CD4-positive, alpha-beta T cell treated with Interleukin-15 for 4 hours (primary cell): ENCODE results near the gene CBARP.
A peak's percentile ranks its signal among the peaks of the same experiment; 100 is the strongest.
"Not testable (repeated sequence)": the region's sequence is repeated elsewhere in the genome, so short reads cannot be mapped to it uniquely, and the experiment has no call there.

Experiments
- DNase-seq: peaks from one replicate; pipeline ENCODE4 v3.0.0-alpha.2; 2020; ENCODE audit warnings: low spot score

CBARP gene

DNA sequence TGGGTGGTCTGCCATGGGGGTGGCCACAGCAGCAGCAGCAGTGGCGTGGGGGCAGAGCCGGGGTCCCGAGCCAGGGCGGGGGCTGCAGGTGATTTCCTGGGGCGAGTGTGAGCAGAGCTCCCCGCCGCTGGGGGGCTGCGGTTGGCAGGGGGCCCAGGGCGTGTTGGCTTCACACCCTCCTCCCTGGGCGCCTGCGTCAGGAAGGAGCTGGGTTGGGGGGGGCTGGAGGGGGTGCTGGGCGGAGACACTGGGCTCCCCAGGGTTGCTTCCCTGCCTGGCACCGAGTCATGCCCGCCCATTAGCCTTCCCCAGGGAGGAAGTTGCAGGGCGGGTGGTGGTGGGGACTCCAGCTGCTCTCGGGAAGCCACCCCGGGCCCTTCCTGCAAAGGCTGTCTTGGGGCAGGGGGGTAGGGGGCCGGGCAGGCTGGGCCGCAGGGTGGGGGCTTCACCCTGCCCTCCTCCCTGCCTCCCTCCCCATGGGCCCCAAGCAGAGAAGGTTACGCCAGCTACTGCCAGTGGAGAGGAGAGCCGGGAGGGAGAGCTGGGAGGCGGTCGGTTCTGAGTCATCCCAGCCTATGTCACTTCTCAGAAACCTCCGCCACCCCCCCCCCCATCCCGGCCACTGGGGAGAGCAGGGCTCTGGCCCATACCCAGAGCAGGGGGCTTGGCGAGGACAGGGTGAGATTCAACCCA is 15.2 kb upstream of the CBARP start:
- peak; percentile 82 for DNase-seq

DNA sequence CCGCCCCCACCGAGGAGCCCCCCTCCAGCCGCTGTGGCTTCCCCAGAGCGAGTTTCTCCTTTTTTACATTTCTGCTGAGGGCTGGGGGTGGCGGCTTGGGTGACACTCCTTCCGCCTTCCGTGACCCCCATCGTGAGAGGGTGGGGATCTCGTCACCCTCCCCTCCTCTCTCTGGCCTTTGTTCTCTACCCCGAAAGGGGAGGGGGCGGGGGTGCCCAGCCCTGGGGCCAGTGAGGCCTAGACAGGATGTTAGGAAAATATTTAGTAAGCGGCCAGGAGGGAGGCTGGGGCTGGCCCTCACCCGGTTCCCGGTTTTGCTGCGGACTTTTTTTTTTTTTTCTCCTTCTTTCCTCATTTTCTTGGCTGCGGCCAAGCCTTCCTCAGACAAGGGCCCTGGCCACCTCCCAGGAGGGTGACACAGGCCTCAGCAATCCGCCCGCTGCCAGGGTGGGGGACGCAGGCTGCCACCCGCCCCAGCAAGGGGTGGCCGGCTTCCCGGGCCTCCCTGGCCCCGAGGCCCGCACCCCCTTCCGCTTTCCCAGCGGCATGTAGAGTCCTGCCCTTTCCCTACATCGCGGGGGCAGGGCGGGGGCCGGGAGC is 14.5 kb upstream of the CBARP start:
- peak; percentile 83 for DNase-seq

DNA sequence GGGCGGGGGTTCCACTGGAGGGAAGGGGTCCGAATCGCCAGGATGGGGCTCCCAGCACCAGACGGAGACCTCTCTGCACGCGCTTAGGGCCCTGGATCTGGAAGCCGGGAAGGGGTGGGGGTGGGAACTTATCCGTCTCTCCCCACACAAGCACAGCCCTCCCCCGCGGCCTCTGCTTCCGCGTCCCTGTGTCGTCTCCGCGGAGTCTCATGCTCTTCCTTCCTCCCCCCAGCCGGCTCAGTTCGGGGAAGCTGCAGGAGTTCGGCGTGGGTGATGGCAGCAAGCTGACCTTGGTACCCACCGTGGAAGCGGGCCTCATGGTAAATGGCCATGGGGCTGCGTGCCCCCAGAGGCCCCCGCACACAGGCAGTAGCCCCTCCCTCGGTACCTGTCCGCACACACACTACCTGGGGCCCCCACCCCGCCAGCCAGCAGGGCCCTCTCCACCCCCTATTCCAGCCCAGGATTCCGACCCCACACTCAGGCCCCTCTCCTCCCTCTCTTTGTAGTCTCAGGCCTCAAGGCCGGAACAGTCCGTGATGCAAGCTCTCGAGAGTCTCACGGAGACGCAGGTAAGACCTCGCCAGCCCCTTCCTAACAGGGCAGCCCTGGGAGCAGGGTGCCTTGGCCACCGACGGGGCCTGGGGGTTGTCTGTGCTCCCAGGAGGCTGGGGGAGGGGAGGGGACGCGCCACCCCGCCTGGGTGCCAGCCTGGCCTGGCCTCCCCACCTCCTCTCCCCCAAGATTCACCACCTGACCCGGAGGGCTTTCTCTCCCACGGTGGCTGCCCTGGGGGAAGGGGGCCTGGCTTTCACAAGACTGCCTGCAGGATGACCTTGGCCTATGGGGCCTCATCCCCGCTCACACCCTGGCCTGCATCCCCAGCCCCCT is 13.8 kb upstream of the CBARP start:
- peak; percentile 60 for DNase-seq

DNA sequence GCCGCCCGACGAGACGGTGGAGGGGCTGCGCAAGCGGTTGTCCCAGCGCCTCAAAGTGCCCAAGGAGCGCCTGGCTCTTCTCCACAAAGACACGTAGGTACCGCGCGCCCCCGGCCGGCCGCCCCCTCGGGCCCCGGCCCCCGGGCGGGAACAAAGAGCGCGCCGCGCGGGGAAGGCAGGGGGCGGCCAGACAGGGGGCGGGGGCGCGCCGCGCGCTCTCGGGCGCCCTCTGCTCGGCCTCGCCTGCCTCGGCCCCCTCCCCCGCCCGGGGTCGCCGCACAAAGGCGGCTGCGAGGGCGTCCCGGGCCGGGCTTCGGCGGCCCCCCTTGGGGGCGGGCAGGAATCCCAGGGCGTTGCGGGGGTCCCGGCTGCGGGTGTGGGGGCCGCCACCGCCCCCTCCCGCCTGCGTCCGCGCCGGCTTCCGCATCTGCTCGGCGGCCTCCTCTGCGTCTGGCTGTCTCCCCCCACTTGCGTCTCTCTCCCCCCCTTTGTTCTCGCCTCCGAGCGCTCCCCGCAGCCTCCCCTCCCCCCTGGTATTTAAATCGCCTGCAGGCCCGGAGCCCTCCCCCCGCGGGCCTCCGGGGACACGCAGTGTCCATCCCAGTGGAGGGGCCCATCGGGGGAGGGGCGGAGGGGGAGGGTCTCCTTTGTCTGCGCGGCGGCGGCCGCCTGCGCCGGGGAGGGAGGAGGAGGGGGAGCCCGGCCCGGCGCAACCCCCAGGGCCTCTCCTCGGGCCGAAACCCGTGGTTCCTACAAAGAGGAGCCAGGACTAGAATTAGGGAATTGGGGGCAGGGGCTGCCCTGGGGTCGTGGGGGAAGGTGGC is 12.8 kb upstream of the CBARP start:
- DNase-seq, result peak; percentile 52

DNA sequence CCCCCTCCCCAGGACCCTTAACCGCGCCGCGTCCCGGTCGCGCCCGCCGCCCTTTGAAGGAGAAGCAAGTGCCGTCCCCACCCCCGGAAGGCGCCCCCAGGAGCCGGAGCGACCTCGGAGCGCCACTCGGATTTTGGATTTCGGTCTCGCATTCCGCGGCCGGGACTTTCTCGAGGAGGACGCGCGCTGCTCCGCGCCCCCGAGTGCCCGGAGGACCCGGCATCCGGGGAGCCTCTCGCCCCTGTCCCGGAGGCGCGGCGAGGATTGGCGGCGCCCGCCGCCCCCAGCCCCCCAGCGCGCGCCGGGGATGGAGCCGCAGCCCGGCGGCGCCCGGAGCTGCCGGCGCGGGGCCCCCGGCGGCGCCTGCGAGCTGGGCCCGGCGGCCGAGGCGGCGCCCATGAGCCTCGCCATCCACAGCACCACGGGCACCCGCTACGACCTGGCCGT is 12.2 kb upstream of the CBARP start:
- no peak for DNase-seq

DNA sequence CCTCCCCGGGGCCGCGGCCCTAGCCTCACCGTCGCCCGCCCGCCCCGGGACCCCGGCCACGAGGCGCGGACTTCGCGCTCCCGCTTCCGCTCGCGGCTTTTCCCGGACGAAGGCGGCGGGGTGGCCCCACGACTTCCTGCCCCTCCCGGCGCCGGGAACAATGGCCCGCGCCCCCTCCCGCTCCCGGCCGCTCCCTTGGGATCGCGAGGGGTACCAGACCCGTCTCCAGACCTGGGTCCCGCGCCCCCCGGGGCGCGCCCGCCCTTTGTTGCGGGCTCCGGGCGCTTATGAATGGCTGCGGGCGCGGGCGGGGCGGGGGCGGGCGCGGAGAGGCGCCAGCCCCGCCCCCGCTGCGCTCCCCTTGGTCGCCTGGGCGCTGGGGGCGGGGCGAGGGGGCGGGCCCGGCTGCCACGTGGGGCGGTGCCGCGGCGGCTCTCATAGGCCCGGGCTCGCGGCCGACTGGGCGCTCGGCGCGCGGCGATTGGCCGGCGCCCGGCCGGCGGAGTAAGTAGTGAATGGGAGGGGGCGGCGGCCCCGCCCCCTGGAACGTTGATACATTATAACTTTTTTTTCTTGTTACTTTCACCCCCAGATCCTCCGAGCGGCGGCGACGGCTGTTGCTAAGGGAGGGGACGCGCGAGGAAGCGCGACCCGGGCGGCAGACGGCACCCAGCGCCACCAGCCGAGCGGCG is 11.6 kb upstream of the CBARP start:
- DNase-seq, result peak; percentile 93

GRCh38 chr19:1248786-1249297 is 11.0 kb upstream of the CBARP start:
- DNase-seq, result peak; percentile 86

- peak; percentile 69 for DNase-seq
These were observed 10.5 kb upstream of the CBARP start, which contains the start of gene MIDN for GRCh38 chr19:1248139-1248785. Gene MIDN, plus strand, starts transcription at chr19:1248583. Its CDS starts 1,714 bp downstream, at chr19:1250297.

DNA sequence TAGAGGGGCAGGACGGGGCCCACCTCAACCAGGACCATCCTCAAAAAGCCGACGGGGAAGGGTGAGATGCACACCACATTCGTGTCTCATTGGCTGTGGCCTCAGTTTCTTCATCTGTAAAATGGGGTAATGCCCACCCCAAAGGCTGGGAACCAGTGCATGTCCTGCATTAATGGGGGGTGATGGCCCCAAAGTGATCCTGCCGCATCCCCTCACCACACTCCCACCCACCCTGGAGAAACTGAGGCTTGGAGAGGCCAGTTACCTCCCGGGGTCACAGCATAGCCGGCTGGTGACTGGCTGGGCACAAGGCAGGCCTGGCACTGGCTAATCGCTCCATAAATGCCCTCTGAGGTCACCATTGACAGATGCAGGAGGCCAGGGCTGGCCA is 9.9 kb upstream of the CBARP start:
- DNase-seq, result no peak

DNA sequence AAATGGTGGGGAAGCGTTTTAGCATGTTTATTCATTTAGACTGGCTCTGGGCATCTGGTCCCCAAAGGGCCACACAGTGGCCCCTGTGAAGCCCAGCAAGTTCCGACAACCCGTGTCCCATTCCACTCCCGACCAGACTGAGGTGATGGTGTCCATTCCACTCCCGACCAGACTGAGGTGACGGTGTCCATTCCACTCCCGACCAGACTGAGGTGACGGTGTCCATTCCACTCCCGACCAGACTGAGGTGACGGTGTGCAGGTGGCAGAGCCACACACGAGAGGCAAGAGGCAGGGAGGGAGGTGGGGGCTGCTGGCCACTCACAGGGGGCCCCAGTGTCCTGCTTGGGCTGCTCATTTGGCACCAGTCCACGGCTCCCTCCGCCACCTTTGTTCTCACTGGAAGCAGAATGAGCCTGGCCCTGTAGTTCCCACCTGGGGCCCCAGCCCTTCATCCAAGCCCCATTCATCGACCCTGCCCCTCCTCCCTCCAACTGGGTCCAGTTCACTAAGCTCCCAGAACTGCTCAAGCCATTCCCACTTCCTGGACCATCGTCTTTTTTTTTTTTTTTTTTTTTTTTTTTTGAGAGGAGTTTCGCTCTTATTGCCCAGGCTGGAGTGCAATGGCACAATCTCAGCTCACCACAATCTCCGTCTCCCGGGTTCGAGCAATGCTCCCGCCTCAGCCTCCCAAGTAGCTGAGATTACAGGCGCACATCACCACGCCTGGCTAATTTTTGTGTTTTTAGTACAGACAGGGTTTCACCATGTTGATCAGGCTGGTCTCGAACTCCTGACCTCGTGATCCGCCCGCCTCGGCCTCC is 8.7 kb upstream of the CBARP start:
- DNase-seq, result not testable (repeated sequence)

- DNase-seq, result no peak
These were observed 7.9 kb upstream of the CBARP start for GRCh38 chr19:1245494-1246264.

GRCh38 chr19:1244693-1245451 is 7.1 kb upstream of the CBARP start:
- DNase-seq, result no peak

GRCh38 chr19:1243768-1244692 is 6.2 kb upstream of the CBARP start:
- peak; percentile 87 for DNase-seq

- DNase-seq, result peak; percentile 90
These were observed 3.8 kb upstream of the CBARP start, which contains the start of gene ATP5F1D for GRCh38 chr19:1241417-1242095. Gene ATP5F1D, plus strand, starts transcription at chr19:1241751. Its CDS starts 100 bp downstream, at chr19:1241851.

DNA sequence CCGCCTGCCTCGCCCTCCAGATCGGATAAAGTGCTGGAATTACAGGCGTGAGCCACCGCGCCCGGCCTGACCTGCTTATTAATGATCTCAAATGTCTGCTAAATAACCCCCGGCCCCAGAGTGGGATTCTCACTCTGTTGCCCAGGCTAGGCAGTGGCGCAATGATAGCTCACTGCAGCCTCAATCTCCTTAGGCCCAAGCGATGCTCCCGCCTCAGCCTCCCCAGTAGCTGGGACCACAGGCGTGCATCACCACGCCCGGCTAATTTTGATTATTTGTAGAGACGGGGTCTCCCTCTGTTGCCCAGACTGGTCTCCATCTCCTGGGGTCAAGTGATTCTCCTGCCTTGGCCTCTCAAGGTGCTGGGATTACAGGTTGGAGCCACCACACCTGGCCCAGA is 3.1 kb upstream of the CBARP start:
- DNase-seq, result no peak
